Epithelial cell of proximal tubule (primary cell): ENCODE results near the gene MLLT3. TPM values are rescaled to one million over a fixed set of nuclear protein-coding genes. Genes with fewer than 3 reads are reported as not detected.
A peak's percentile ranks its signal among the peaks of the same experiment; 100 is the strongest.

Experiments
- DNase-seq: peaks from one replicate; pipeline ENCODE4 v3.0.0-alpha.2; 2011; ENCODE audit warnings: low read depth
- H3K4me3 ChIP-seq: 2 replicates; pipeline ENCODE4 v1.5.1; 2011; ENCODE audit warnings: low read depth, mild to moderate bottlenecking, low read length
- total RNA-seq: library from RNA; depleted of rRNA; stranded (reverse); fragments of >200 nt; gene quantifications from 2 replicates; pipeline ENCODE4 v1.2.3, GENCODE V29; 2015
- TF ChIP-seq, protein P1 (sequence below): conservative IDR thresholded peaks from 2 replicates; pipeline ENCODE4 v1.5.1; 2012; ENCODE audit warnings: low read depth, mild to moderate bottlenecking, low read length

Gene MLLT3
- total RNA-seq, 1 donor from 2014 or later = 29.3 TPM

GRCh38 chr9:20321423-20322082 lies 300.7 kb downstream of the MLLT3 start:
- TF ChIP-seq, protein P1, sequence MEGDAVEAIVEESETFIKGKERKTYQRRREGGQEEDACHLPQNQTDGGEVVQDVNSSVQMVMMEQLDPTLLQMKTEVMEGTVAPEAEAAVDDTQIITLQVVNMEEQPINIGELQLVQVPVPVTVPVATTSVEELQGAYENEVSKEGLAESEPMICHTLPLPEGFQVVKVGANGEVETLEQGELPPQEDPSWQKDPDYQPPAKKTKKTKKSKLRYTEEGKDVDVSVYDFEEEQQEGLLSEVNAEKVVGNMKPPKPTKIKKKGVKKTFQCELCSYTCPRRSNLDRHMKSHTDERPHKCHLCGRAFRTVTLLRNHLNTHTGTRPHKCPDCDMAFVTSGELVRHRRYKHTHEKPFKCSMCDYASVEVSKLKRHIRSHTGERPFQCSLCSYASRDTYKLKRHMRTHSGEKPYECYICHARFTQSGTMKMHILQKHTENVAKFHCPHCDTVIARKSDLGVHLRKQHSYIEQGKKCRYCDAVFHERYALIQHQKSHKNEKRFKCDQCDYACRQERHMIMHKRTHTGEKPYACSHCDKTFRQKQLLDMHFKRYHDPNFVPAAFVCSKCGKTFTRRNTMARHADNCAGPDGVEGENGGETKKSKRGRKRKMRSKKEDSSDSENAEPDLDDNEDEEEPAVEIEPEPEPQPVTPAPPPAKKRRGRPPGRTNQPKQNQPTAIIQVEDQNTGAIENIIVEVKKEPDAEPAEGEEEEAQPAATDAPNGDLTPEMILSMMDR = no peak
- no peak for DNase-seq

DNA sequence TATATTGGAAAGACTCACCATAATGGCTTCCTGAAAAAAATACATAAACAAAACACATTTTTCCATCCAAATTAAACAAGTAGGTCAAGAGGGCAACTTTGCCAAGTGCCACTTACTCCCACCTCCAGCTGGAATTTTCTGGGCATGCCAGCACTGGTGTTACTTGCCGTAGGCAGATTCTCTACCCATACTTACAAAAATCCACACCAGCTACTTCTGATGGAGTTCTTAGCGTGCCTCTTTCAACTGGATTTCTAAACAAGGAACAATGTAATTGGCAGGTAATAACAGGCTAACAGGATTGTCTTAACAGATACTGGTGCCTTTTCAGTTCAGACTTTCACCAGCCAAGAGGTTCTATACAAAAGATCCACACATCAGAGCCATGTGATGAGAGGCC lies 301.4 kb downstream of the MLLT3 start:
- TF ChIP-seq, protein P1 = no peak
- H3K4me3 ChIP-seq = no peak overlapping the region
- DNase-seq = no peak

More at GRCh38 chr9:20321423-20322082, 300.7 kb downstream of the MLLT3 start:
- no peak overlapping the region for H3K4me3 ChIP-seq

DNA sequence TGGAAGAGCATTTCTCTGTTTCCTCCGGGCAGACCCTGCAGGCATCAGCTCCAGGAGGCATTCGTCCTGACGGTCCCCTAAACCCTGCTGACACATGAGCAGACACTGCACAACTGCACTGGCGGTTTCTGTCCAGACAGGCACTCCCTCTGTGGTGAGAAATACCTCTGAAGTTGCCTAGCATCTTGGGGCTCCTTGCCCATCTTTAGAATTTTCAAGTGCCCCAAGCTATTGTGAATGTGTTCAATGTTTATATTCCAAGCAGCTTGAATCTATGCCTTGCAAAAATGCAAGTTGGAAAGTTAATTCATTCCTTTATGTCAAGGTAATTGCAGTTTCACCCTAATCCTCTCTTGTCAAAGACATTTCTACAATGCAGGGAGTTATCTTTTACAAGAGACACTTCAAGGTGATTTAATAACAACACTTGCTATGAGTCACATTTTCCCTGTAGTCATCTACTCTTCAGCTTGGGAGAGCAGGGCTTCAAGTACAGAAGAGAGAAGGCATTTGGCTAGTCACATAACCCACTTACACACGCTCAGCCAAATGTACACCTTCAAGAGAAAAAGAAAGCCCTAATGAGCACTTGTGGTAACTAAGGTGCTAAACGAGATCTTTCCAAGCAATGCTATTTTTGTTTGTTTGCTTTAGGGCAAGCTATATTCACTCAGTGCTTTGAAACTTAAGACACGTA lies 302.5 kb downstream of the MLLT3 start:
- TF ChIP-seq, protein P1 = no peak
- peak; percentile 31 for DNase-seq
- no peak overlapping the region for H3K4me3 ChIP-seq

- no peak overlapping the region for H3K4me3 ChIP-seq
- TF ChIP-seq, protein P1 = no peak
- no peak for DNase-seq
These were observed 303.1 kb downstream of the MLLT3 start for GRCh38 chr9:20319241-20319640.

DNA sequence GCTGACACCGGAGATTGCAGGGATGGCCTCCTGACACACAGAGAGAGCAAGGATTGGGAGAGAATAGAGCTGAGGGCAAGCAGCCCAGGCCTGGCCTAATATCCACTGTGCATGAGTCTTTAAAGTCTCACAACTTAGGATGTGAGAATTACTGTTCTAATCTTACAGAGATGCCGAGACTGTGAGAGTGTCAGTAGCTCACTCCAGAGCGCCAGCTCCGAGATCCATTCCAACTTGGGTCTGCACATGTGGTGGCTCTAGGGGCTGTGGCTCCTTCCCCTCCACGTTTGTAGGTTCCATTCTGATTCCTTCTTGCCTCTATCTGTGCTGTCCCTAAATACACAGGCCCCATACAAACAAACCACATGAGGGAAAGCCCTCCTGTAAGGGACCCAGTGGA lies 304.6 kb downstream of the MLLT3 start:
- no peak for DNase-seq
- TF ChIP-seq, protein P1 = no peak

GRCh38 chr9:20316372-20316771 lies 305.9 kb downstream of the MLLT3 start:
- H3K4me3 ChIP-seq = no peak overlapping the region
- TF ChIP-seq, protein P1 = no peak
- DNase-seq = no peak

More for the DNA sequence above, 304.6 kb downstream of the MLLT3 start:
- H3K4me3 ChIP-seq = no peak overlapping the region
